ENCODE results near the gene SYMPK. TPM values are rescaled to one million over a fixed set of nuclear protein-coding genes. Genes with fewer than 3 reads are reported as not detected.
"Not testable (repeated sequence)": the region's sequence is repeated elsewhere in the genome, so short reads cannot be mapped to it uniquely, and the experiment has no call there.

Gene SYMPK
- total RNA-seq, 2 donors from 2014 or later: 107 to 217 TPM

GRCh38 chr19:45895983-45896599 lies 33.1 kb upstream of the SYMPK start:
- Mint-ChIP-seq H3K36me3 (peaks cover 17% of the 10 kb centered on the region), H3K4me1 (ENCODE audit: low read depth in 2 of 2) (peaks cover 10 to 23% of the 10 kb centered on the region in 2 donors)
- not testable (repeated sequence) for H3K27ac Mint-ChIP-seq; H3K4me3 Mint-ChIP-seq; DNase-seq (ENCODE audit: low spot score); ATAC-seq; H3K9me3 Mint-ChIP-seq; H3K27me3 Mint-ChIP-seq

- no peak overlapping the region for H3K27ac Mint-ChIP-seq
- H3K4me3 Mint-ChIP-seq: no peak overlapping the region
- peaks cover 7 to 19% of the 10 kb centered on the region in 2 donors for H3K4me1 Mint-ChIP-seq (ENCODE audit: low read depth in 2 of 2)
Observed at GRCh38 chr19:45895519-45895972, 32.6 kb upstream of the SYMPK start.

GRCh38 chr19:45890877-45891276 lies 27.9 kb upstream of the SYMPK start:
- Mint-ChIP-seq H3K4me3 (no peak overlapping the region), H3K27me3 (no peaks in the 10 kb centered on the region), H3K9me3 (no peaks in the 10 kb centered on the region), H3K27ac (no peak overlapping the region), H3K36me3 (peaks cover 7% of the 10 kb centered on the region), H3K4me1 (ENCODE audit: low read depth in 2 of 2) (peaks cover 10 to 21% of the 10 kb centered on the region in 2 donors)
- DNase-seq (ENCODE audit: low spot score): no peak
- no peak for ATAC-seq

More at GRCh38 chr19:45895519-45895972, 32.6 kb upstream of the SYMPK start:
- DNase-seq (ENCODE audit: low spot score) (no peak), ATAC-seq (no peak)
- H3K36me3 Mint-ChIP-seq: peaks cover 17% of the 10 kb centered on the region
- no peaks in the 10 kb centered on the region for H3K27me3 Mint-ChIP-seq
- no peaks in the 10 kb centered on the region for H3K9me3 Mint-ChIP-seq

- Mint-ChIP-seq H3K9me3 (no peaks in the 10 kb centered on the region), H3K27me3 (no peaks in the 10 kb centered on the region), H3K4me1 (ENCODE audit: low read depth in 2 of 2) (peaks cover 10 to 18% of the 10 kb centered on the region in 2 donors), H3K4me3 (no peak overlapping the region), H3K36me3 (no peaks in the 10 kb centered on the region), H3K27ac (no peak overlapping the region)
- ATAC-seq (no peak), DNase-seq (ENCODE audit: low spot score) (no peak)
Observed at GRCh38 chr19:45889210-45889885, 26.4 kb upstream of the SYMPK start.

GRCh38 chr19:45887200-45887710 lies 24.3 kb upstream of the SYMPK start:
- peak overlapping the region; percentile 99 for H3K4me3 Mint-ChIP-seq
- H3K9me3 Mint-ChIP-seq: no peaks in the 10 kb centered on the region
- H3K27ac Mint-ChIP-seq: peak overlapping the region; percentile 93 to 97
- no peaks in the 10 kb centered on the region for H3K36me3 Mint-ChIP-seq
- H3K27me3 Mint-ChIP-seq: no peaks in the 10 kb centered on the region
- no peak for ATAC-seq
- H3K4me1 Mint-ChIP-seq (ENCODE audit: low read depth in 2 of 2): peaks cover 16 to 19% of the 10 kb centered on the region in 2 donors
- DNase-seq (ENCODE audit: low spot score): no peak

GRCh38 chr19:45886427-45887199 lies 23.7 kb upstream of the SYMPK start:
- Mint-ChIP-seq H3K36me3 (no peaks in the 10 kb centered on the region), H3K4me1 (ENCODE audit: low read depth in 2 of 2) (peaks cover 18 to 22% of the 10 kb centered on the region in 2 donors), H3K9me3 (no peaks in the 10 kb centered on the region), H3K27me3 (peaks cover 0 to 2% of the 10 kb centered on the region in 2 donors), H3K4me3 (peak overlapping the region; percentile 99), H3K27ac (peak overlapping the region; percentile 93 to 97)
- ATAC-seq (peak; percentile 84 to 89), DNase-seq (ENCODE audit: low spot score) (peak; percentile 93)

GRCh38 chr19:45885556-45886426 lies 22.8 kb upstream of the SYMPK start, which contains the start of gene IRF2BP1:
TSS of gene IRF2BP1 (minus strand) at chr19:45886141. CDS start at chr19:45885774, 367 bp downstream.
- ATAC-seq (peak; percentile 85 to 88), DNase-seq (ENCODE audit: low spot score) (peak; percentile 93)
- no peaks in the 10 kb centered on the region for H3K36me3 Mint-ChIP-seq
- peaks cover 23 to 25% of the 10 kb centered on the region in 2 donors for H3K4me1 Mint-ChIP-seq (ENCODE audit: low read depth in 2 of 2)
- peak within 1 kb of the TSS; percentile 93 to 97 for H3K27ac Mint-ChIP-seq
- H3K4me3 Mint-ChIP-seq: peak within 1 kb of the TSS; percentile 99
- H3K27me3 Mint-ChIP-seq: peaks cover 0 to 4% of the 10 kb centered on the region in 2 donors
- no peaks in the 10 kb centered on the region for H3K9me3 Mint-ChIP-seq

GRCh38 chr19:45884682-45885555 lies 22.0 kb upstream of the SYMPK start:
- peaks cover 0 to 4% of the 10 kb centered on the region in 2 donors for H3K27me3 Mint-ChIP-seq
- H3K36me3 Mint-ChIP-seq: no peaks in the 10 kb centered on the region
- H3K4me1 Mint-ChIP-seq (ENCODE audit: low read depth in 2 of 2): peaks cover 23 to 25% of the 10 kb centered on the region in 2 donors
- no peak for DNase-seq (ENCODE audit: low spot score)
- ATAC-seq: peak in 1 of 2 donors; percentile 3
- no peak overlapping the region for H3K27ac Mint-ChIP-seq
- H3K4me3 Mint-ChIP-seq: peak overlapping the region; percentile 47
- H3K9me3 Mint-ChIP-seq: no peaks in the 10 kb centered on the region

- no peaks in the 10 kb centered on the region for H3K36me3 Mint-ChIP-seq
- H3K4me1 Mint-ChIP-seq (ENCODE audit: low read depth in 2 of 2): peaks cover 23 to 25% of the 10 kb centered on the region in 2 donors
- no peaks in the 10 kb centered on the region for H3K9me3 Mint-ChIP-seq
- DNase-seq (ENCODE audit: low spot score) (no peak), ATAC-seq (no peak)
- H3K4me3 Mint-ChIP-seq: peak overlapping the region; percentile 58
- H3K27ac Mint-ChIP-seq: no peak overlapping the region
- H3K27me3 Mint-ChIP-seq: peaks cover 0 to 4% of the 10 kb centered on the region in 2 donors
Observed at GRCh38 chr19:45883881-45884681, 21.1 kb upstream of the SYMPK start.

GRCh38 chr19:45883586-45883880 lies 20.6 kb upstream of the SYMPK start:
- Mint-ChIP-seq H3K27ac (peak overlapping the region in 1 of 2 donors; percentile 25), H3K4me1 (ENCODE audit: low read depth in 2 of 2) (peaks cover 25 to 29% of the 10 kb centered on the region in 2 donors), H3K36me3 (no peaks in the 10 kb centered on the region), H3K27me3 (peaks cover 0 to 4% of the 10 kb centered on the region in 2 donors), H3K9me3 (no peaks in the 10 kb centered on the region), H3K4me3 (peak overlapping the region; percentile 58)
- ATAC-seq (no peak), DNase-seq (ENCODE audit: low spot score) (no peak)

GRCh38 chr19:45882652-45883585 lies 20.0 kb upstream of the SYMPK start:
- H3K27me3 Mint-ChIP-seq: peaks cover 0 to 5% of the 10 kb centered on the region in 2 donors
- H3K36me3 Mint-ChIP-seq: no peaks in the 10 kb centered on the region
- ATAC-seq (peak; percentile 42 to 62), DNase-seq (ENCODE audit: low spot score) (peak; percentile 85)
- peak overlapping the region; percentile 58 for H3K4me3 Mint-ChIP-seq
- H3K27ac Mint-ChIP-seq: peak overlapping the region in 1 of 2 donors; percentile 25
- peaks cover 28 to 32% of the 10 kb centered on the region in 2 donors for H3K4me1 Mint-ChIP-seq (ENCODE audit: low read depth in 2 of 2)
- H3K9me3 Mint-ChIP-seq: no peaks in the 10 kb centered on the region
